Peyer's patch (tissue), 4 donors: ENCODE results near the gene PPP1R14C. TPM values are rescaled to one million over a fixed set of nuclear protein-coding genes. Genes with fewer than 3 reads are reported as not detected.

Source experiments
- DNase-seq, 3 donors: peaks; one replicate each; pipeline ENCODE4 v3.0.0-alpha.2; 2017 to 2019
- H3K27ac ChIP-seq, 4 donors: fragments of 200-600 bp; sonication (generic); one replicate each; pipeline ENCODE4 v1.5.1; 2016 to 2019
- H3K27me3 ChIP-seq, 2 donors: fragments of 200-600 bp; sonication (generic); one replicate each; pipeline ENCODE4 v1.5.1; 2019
- H3K36me3 ChIP-seq, 3 donors: fragments of 200-600 bp; sonication (generic); one replicate each; pipeline ENCODE4 v1.5.1; 2016 to 2019
- H3K4me1 ChIP-seq, 4 donors: fragments of 200-600 bp; sonication (generic); one replicate each; pipeline ENCODE4 v1.5.1; 2016 to 2019
- H3K4me3 ChIP-seq, 4 donors: fragments of 200-600 bp; sonication (generic); 1 replicate in 3 of 4; 2 replicates in 1 of 4; pipeline ENCODE4 v1.5.1; 2016 to 2019; ENCODE audit warnings: mild to moderate bottlenecking in 1 of 4
- H3K9me3 ChIP-seq, 4 donors: fragments of 200-600 bp; sonication (generic); one replicate each; pipeline ENCODE4 v1.5.1; 2016 to 2019; ENCODE audit warnings: mild to moderate bottlenecking in 1 of 4
- POLR2A ChIP-seq, 2 donors: fragments of 450-650 bp; IDR thresholded peaks; one replicate each; pipeline ENCODE4 v1.5.1; 2017; ENCODE audit warnings: antibody characterized with exemption in 2 of 2, mild to moderate bottlenecking in 2 of 2, moderate library complexity in 2 of 2
- total RNA-seq, 4 donors: library from RNA; depleted of rRNA; stranded (reverse); fragments of >200 nt; gene quantifications; one replicate each; pipeline ENCODE4 v1.1.0, GENCODE V29; 2016
- TF ChIP-seq, protein P1 (sequence below), 6 experiments: fragments of 450-650 bp in 4 of 6; fragments of 200-600 bp in 2 of 6; sonication (generic) in 1 of 6; IDR thresholded peaks; one replicate each; pipeline ENCODE4 v1.5.1; 2017 to 2019; ENCODE audit warnings: antibody characterized with exemption in 6 of 6, mild to moderate bottlenecking in 3 of 6, moderate library complexity in 1 of 6

PPP1R14C gene
- total RNA-seq, 4 donors from 2014 or later = 4.4 to 21.2 (median 10.2) TPM

GRCh38 chr6:150159757-150160156, 16.9 kb downstream of the PPP1R14C start:
- Histone ChIP-seq H3K27ac (no peak overlapping the region), H3K9me3 (no peaks in the 10 kb centered on the region), H3K36me3 (no peaks in the 10 kb centered on the region), H3K4me3 (no peak overlapping the region), H3K27me3 (no peaks in the 10 kb centered on the region), H3K4me1 (no peaks in the 10 kb centered on the region)
- TF ChIP-seq POLR2A (IDR thresholded peaks at IDR 0.05) = no peak
- TF ChIP-seq, protein P1, sequence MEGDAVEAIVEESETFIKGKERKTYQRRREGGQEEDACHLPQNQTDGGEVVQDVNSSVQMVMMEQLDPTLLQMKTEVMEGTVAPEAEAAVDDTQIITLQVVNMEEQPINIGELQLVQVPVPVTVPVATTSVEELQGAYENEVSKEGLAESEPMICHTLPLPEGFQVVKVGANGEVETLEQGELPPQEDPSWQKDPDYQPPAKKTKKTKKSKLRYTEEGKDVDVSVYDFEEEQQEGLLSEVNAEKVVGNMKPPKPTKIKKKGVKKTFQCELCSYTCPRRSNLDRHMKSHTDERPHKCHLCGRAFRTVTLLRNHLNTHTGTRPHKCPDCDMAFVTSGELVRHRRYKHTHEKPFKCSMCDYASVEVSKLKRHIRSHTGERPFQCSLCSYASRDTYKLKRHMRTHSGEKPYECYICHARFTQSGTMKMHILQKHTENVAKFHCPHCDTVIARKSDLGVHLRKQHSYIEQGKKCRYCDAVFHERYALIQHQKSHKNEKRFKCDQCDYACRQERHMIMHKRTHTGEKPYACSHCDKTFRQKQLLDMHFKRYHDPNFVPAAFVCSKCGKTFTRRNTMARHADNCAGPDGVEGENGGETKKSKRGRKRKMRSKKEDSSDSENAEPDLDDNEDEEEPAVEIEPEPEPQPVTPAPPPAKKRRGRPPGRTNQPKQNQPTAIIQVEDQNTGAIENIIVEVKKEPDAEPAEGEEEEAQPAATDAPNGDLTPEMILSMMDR (IDR thresholded peaks at IDR 0.05) = no peak
- DNase-seq = no peak

DNA sequence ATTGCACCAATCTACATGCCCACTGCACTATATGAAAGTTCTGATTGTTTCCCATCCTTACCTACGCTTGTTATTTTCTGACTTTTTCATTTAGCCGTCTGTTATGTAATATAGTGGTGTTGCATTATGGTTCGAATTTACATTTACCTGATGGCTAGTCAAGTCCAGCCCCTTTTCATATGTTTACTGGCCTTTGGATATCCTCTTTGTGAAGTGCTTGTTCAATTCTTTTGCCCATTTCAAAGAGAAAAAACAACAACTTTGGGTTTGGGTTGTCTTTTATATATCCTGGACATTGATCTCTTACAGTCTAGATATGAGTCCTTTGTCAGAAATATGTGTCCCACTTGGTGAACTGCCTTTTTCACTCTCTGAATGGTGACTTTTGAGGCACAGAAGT, 21.1 kb downstream of the PPP1R14C start:
- no peak overlapping the region for H3K4me3 ChIP-seq
- no peak overlapping the region for H3K27ac ChIP-seq
- H3K36me3 ChIP-seq = no peaks in the 10 kb centered on the region
- no peaks in the 10 kb centered on the region for H3K9me3 ChIP-seq
- no peaks in the 10 kb centered on the region for H3K4me1 ChIP-seq
- H3K27me3 ChIP-seq = no peaks in the 10 kb centered on the region
- TF ChIP-seq, protein P1 (IDR thresholded peaks at IDR 0.05) = no peak
- no peak for TF ChIP-seq POLR2A (IDR thresholded peaks at IDR 0.05)
- DNase-seq = no peak

GRCh38 chr6:150165020-150165702, 22.3 kb downstream of the PPP1R14C start:
- H3K36me3 ChIP-seq = no peaks in the 10 kb centered on the region
- no peak for TF ChIP-seq POLR2A (IDR thresholded peaks at IDR 0.05)
- TF ChIP-seq, protein P1 (IDR thresholded peaks at IDR 0.05) = no peak
- no peak for DNase-seq
- no peaks in the 10 kb centered on the region for H3K9me3 ChIP-seq
- no peaks in the 10 kb centered on the region for H3K27me3 ChIP-seq
- no peak overlapping the region for H3K4me3 ChIP-seq
- H3K4me1 ChIP-seq = no peaks in the 10 kb centered on the region
- no peak overlapping the region for H3K27ac ChIP-seq

- Histone ChIP-seq H3K36me3 (no peaks in the 10 kb centered on the region), H3K27me3 (no peaks in the 10 kb centered on the region), H3K4me1 (no peaks in the 10 kb centered on the region), H3K27ac (no peak overlapping the region), H3K4me3 (no peak overlapping the region), H3K9me3 (no peaks in the 10 kb centered on the region)
- DNase-seq = no peak
- no peak for TF ChIP-seq POLR2A (IDR thresholded peaks at IDR 0.05)
- TF ChIP-seq, protein P1 (IDR thresholded peaks at IDR 0.05) = no peak
These were observed 24.6 kb downstream of the PPP1R14C start for GRCh38 chr6:150167479-150167873.

- no peak for TF ChIP-seq POLR2A (IDR thresholded peaks at IDR 0.05)
- TF ChIP-seq, protein P1 (IDR thresholded peaks at IDR 0.05) = no peak
- H3K4me1 ChIP-seq = no peaks in the 10 kb centered on the region
- no peaks in the 10 kb centered on the region for H3K9me3 ChIP-seq
- H3K4me3 ChIP-seq = no peak overlapping the region
- H3K36me3 ChIP-seq = no peaks in the 10 kb centered on the region
- DNase-seq = no peak
- H3K27me3 ChIP-seq = no peaks in the 10 kb centered on the region
- H3K27ac ChIP-seq = no peak overlapping the region
These were observed 26.3 kb downstream of the PPP1R14C start for GRCh38 chr6:150169181-150169580.
